GM18951 (cell line): ENCODE measurements around the gene TNIK.
"Not testable (repeated sequence)": the region's sequence is repeated elsewhere in the genome, so short reads cannot be mapped to it uniquely, and the experiment has no call there.

Experiments used
- POLR2A ChIP-seq: IDR thresholded peaks from 4 replicates; pipeline ENCODE4 v1.6.1; 2011; ENCODE audit warnings: mild to moderate bottlenecking; ENCODE audit not compliant: insufficient read length, insufficient read depth; ENCODE audit errors: extremely low read depth
- in situ Hi-C: fragments of 300-500 bp; cut with MboI; formaldehyde crosslinking; loops from one replicate; pipeline ENCODE4 v1.12.0; 2022; ENCODE audit warnings: low sequenced_read_pairs, mixed read lengths, inconsistent platforms; ENCODE audit not compliant: unreplicated experiment

TNIK gene

GRCh38 chr3:171435143-171435542, 25.1 kb downstream of the TNIK start:
- TF ChIP-seq POLR2A = no peak
- in situ Hi-C loops = no loop called here

GRCh38 chr3:171432548-171432947, 27.7 kb downstream of the TNIK start:
- in situ Hi-C loops = no loop called here
- no peak for TF ChIP-seq POLR2A

- no peak for TF ChIP-seq POLR2A
These were observed 28.7 kb downstream of the TNIK start for GRCh38 chr3:171431550-171431949.

GRCh38 chr3:171430530-171430929, 29.7 kb downstream of the TNIK start:
- no peak for TF ChIP-seq POLR2A
- in situ Hi-C loops = no loop called here

More at GRCh38 chr3:171431550-171431949, 28.7 kb downstream of the TNIK start:
- in situ Hi-C loops = no loop called here

GRCh38 chr3:171429635-171430034, 30.6 kb downstream of the TNIK start:
- no peak for TF ChIP-seq POLR2A
- in situ Hi-C loops = no loop called here

GRCh38 chr3:171428892-171429291, 31.3 kb downstream of the TNIK start:
- no peak for TF ChIP-seq POLR2A
- in situ Hi-C loops = no loop called here

- in situ Hi-C loops = no loop called here
- no peak for TF ChIP-seq POLR2A
These were observed 31.9 kb downstream of the TNIK start for GRCh38 chr3:171428321-171428787.

- TF ChIP-seq POLR2A = no peak
- in situ Hi-C loops = no loop called here
These were observed 32.4 kb downstream of the TNIK start for GRCh38 chr3:171427771-171428320.

GRCh38 chr3:171424063-171424462, 36.1 kb downstream of the TNIK start:
- in situ Hi-C loops = not testable (repeated sequence)

GRCh38 chr3:171422855-171423254, 37.4 kb downstream of the TNIK start:
- in situ Hi-C loops = not testable (repeated sequence)

- in situ Hi-C loops = no loop called here
- TF ChIP-seq POLR2A = no peak
These were observed 39.5 kb downstream of the TNIK start for GRCh38 chr3:171420667-171421066.

- in situ Hi-C loops = no loop called here
- no peak for TF ChIP-seq POLR2A
These were observed 40.7 kb downstream of the TNIK start for GRCh38 chr3:171419457-171419856.

- TF ChIP-seq POLR2A = no peak
- in situ Hi-C loops = no loop called here
These were observed 42.4 kb downstream of the TNIK start for GRCh38 chr3:171417813-171418212.

- TF ChIP-seq POLR2A = no peak
- in situ Hi-C loops = no loop called here
These were observed 43.1 kb downstream of the TNIK start for GRCh38 chr3:171417137-171417536.

GRCh38 chr3:171416666-171417065, 43.5 kb downstream of the TNIK start:
- in situ Hi-C loops = no loop called here

More at GRCh38 chr3:171416666-171417065, 43.5 kb downstream of the TNIK start:
- TF ChIP-seq POLR2A = no peak
